ENCODE results near the gene SSC5D.
"Not testable (repeated sequence)": the region's sequence is repeated elsewhere in the genome, so short reads cannot be mapped to it uniquely, and the experiment has no call there.

SSC5D gene

DNA sequence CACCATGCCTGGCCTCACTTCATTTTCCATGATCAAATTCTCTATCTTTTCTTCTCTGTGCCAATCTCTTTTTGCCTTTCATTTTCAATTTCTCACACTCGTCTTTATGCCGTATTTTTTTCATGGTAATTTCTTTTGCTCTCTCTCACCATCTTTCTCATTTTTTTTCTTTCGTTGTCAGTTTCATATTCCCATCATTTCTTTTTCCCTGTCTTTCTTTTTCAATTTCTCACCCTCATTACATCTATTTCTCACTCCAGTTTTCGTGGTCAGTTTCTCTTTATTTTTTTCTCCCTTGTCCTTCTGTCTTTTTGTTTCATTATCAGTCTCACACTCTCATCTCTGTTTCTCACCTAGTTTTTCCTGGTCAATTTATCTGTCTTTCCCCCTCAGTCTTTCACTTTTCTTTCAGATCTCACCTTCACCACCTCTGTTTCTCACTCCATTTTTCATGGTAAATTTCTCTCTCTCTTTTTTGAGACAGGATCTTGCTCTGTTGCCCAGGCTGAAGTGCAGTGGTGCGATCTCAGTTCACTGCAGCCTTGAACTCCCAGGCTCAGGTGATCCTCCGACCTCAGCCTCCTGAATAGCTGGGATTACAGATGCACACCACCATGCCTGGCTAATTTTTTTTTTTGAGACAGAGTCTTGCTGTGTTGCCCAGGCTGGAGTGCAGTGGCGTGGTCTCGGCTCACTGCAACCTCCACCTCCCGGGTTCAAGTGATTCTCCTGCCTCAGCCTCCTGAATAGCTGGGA, 14.1 kb downstream of the SSC5D start:
- in situ Hi-C loops (cut with HindIII; ENCODE audit: low sequenced_read_pairs), result no loop called here

DNA sequence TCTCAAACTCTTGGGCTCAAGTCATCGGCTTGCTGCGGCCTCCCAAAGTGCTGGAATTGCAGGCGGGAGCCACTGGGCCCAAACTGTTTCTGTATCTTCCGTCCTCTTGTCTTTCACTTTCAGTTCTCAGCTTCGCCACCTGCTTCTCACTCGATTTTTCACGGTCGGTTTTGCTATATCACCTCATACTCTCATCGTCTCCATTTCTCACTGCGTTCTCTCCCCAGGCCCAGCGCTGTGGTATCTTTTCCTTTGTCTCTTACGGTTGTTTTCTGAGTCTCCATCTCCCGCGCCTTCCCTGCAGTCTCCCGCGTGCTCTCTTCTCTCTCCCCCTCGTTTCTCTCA, 14.9 kb downstream of the SSC5D start:
- in situ Hi-C loops (cut with HindIII; ENCODE audit: low sequenced_read_pairs), result no loop called here

DNA sequence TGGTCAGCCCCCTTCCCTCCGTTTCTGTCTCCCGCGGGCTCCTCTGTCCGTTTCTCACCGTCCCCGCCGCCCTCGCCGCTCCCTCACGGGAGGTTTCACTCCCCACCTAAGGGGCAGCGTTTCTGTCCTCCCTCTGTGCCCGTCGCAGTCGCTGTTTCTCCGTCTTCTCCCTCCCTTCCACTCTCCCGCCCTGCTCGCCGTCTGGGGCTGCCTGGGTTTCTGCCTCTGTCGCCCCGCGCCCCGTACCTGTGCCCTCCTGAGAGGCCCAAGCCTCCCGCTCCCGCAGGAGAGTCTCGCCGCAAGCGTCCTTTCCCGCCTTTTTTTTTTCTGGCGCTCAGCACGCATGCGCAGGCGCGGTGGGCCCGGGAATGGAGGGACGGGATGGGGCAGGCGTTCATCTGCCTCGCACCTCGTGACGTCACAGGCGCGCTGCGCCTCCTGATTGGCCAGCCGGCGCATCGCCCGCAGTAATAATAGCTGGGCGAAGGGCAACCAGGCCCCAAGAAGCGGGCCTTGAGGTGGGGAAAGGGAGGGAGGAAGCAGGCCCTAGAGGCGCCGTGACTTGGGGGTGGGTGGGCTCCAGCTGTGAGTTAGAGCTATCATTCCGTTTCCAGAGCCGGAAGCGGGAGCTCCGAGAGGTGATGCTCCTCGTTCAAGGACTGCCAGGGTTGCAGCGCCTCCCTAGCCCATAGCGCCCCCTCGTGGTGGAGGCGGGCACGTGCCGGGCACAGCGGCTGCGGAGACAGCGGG, 15.4 kb downstream of the SSC5D start:
- in situ Hi-C loops (cut with HindIII; ENCODE audit: low sequenced_read_pairs), result no loop called here

DNA sequence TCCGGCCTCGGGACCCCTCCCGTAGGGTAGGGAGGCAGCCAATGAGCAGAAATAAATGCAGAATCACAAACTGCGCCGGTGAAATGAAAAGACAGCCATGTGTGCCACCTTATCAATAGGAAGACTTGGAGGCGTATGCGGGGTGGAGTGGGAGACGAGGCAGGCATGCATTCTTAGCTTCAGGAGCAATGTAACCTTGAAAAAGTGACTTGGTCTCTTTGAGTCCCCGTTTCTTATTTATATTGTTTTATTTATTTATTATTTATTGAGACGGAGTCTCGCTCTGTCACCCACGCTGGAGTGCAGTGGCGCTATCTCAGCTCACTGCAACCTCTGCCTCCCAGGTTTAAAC, 16.0 kb downstream of the SSC5D start:
- in situ Hi-C loops (cut with HindIII; ENCODE audit: low sequenced_read_pairs), result no loop called here

DNA sequence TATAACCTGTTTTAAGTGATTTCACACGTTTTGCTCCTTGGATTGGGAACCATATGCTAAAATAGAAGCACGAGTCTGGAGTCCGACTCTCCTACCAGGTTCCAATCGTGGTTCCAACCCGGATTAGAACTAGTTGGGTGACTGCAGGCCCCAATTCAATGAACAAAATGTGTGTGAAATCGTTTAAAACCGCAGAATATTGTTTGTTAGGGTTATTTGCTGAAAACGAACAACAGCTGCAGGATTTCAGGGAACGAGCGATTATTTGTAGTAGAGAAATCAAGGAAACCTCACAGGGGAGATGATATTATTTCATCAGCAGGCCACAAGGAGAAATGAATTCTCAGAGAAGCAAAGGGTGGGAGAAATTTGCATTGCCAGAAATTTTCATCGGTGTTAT, 16.7 kb downstream of the SSC5D start:
- in situ Hi-C loops (cut with HindIII; ENCODE audit: low sequenced_read_pairs), result no loop called here

DNA sequence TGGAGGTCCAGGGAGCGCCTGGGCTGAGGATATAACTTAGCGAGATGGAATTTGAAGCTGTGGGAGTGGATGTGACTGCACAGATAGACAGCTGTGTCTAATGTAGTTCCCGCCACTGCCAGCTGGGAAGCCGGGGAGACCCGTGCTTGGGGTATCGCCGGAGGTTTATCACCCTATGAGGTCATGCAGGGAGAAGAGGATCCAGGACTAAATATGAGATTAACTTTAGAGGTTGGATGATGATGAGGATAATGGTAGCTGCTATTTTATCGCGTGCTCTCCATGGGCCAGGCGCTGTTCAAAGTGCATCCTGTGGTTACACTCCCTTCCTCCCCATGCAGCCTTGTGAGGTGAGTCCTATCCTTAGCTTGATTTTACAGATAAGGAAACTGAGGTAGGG, 19.9 kb downstream of the SSC5D start:
- in situ Hi-C loops (cut with HindIII; ENCODE audit: low sequenced_read_pairs), result no loop called here

DNA sequence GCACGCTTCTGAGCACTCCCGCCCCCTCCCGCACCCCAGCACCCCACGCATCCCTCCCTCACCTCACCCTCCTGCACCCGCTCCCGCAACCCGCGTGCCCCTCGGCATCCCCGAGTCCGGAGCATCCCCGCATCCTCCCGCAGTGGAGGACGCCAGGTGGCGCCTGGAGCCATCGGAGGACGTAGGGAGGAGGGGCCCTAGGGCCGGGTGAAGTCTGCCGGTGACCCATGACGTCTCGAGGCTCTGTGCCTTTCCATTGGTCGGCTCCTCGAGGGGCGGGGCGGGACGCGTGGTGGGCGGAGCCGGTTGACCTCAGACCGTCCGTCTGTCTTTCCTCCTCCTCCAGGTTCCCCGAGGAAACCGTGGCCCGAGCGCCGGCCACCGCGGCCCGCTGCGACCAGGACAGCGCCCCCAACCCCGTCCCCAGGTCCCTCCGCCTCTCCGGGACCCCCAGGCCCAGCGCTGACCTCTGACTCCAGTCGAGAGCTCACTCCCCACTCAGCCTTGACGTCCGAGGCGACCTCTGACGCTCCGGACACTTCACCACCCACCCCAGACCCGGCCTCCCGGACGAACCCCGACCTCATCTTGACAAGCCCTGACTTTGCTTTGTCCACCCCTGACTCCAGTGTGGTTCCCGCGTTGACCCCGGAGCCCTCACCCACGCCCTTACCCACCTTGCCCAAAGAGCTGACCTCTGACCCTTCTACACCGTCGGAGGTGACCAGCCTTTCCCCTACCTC, 28.8 kb downstream of the SSC5D start:
- in situ Hi-C loops (cut with HindIII; ENCODE audit: low sequenced_read_pairs), result no loop called here

DNA sequence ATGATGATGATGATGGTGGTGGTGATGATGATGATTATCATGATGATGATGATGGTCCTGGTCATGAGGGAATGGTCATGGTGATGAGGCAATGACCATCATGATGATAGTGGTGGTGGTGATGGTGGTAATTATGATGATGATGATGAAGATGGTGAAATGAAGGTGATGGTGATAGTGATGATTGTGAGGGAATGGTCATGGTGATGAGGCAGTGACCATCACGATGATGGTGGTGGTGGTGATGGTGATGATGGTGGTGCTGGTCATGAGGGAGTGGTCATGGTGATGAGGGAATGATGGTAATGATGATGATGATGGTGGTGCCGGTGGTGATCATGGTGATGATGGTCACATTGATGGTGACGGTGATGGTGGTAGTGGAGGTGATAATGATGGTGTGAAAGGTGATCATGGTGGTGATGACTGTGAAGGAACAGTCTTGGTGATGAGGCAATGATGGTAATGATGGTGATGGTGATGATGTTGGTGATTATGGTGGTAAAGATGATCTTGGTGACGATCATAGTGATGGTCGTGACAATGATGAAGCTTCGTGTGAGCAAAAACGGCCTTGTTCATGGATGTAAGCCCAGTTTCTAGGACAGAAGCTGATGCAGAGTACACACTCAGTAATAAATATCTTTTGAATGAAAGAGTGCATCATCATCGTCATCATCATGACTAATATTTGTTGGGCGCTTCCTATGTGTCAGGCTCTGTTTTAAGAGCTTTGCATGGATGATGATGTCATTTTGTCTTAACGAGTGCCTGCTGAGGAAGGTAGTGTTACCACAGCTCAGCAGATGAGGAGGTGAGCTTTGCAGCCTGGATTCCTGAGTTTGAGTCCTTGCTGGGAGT, 31.4 kb downstream of the SSC5D start:
- in situ Hi-C loops (cut with HindIII; ENCODE audit: low sequenced_read_pairs), result no loop called here

DNA sequence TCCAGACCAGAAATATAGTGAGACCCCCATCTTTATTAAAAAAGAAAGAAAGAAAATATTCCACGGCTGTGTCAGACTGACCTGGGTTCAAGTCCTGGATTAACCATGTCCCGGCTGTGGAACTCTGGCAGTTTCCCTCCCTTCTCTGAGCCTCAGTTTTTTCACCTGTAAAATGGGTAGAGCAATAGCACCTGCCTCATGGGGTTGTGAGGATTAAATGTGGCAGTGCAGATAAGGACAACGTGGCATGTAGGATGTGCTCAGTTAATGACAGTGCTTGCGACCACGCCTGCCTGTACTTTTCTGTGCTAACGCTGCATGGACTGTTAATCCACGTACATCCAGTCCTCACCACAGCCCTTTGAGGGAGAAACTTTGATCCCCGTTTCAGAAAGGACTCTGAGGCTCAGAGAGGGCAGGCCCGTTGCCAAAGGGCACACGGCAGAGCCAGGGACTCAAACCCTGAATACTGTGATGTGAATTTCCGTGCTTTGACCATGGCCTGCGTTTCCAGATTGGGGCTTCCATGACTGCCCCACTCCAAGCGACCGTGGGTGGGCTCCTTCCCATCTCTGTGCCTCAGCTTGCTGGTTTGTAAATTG, 32.6 kb downstream of the SSC5D start:
- in situ Hi-C loops (cut with HindIII; ENCODE audit: low sequenced_read_pairs), result no loop called here

DNA sequence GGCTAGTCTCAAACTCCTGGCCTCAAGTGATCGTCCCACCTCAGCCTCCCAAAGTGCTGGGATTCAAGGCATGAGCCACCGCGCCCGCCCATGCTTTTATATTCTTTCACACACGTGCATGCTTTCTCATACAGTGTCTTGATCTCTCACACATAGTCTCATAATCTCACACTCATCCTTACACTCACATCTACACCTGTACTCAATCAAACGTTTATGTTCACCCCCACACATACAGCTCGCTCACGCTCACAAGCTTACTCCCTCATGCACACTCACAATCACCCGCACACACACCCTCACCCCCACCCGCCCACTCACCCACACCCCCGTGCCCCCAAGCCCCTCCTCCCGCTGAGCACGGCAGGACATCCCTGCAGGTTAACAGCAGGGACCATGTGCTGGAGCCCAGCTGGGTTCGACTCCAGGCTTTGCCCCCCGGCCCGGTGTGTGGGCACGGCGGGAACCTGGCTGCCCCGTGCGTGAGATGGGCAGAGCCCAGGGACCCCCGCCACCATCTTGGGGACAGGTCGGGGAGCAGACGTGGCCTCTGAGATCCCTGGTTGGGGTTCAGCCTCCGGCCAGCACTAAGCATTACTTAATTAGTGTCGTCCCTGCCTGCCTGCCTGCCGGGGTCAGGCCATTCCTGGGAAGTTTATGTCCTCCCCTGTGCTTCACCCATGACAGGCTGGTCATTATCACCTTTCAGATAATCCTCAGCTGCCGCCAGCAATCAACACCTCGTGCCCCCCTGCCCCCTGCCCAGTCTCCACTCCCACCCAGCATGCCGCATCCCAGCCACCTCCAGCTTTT, 37.3 kb downstream of the SSC5D start:
- in situ Hi-C loops (cut with HindIII; ENCODE audit: low sequenced_read_pairs), result loop anchor here (5.0 kb wide), 1 partner anchor 97 kb away; the partner anchor contains the start of gene ZNF784

DNA sequence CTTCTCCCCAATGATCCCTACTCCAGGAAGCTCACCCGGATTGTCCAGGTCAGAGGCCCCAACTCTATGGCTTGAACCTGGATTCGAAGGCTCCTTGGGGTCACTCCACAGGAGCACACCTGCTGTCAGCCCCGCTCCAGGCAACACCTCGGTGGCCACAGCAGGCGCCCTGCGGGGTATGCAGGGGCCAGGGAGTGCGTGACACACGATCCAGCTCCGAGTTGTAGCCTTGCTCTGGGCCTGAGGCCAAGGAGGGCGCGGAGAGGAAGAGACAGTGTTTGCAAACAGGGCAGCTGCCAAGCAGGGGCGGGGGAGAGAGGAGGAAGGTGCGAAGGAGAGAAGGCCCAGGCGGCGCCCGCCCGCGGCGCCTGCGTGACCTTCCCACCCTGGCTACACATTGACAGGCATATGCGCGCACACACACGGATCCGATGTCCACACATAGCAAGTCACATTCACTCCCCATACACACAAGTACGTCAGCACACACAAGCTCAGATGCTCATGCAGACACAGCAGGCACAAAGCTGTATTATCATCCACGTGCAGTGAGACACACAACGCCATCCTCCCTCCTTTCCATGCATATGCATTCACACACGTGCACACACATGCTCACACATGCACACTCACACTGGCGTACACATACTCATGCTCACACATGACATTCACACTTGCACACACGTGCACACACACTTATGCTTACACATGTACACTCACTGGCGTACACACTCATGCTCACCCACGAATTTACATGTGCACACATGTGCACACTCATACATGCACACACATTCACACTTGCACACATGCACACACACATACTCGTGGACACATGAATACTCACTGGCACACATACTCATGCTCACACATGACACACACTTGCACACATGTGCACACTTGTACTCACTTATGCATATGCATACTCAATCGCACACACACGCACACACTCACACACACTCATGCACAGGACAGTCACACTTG, 38.3 kb downstream of the SSC5D start:
- in situ Hi-C loops (cut with HindIII; ENCODE audit: low sequenced_read_pairs), result loop anchor here (5.0 kb wide), 1 partner anchor 96 kb away; the partner anchor contains the start of gene ZNF784

DNA sequence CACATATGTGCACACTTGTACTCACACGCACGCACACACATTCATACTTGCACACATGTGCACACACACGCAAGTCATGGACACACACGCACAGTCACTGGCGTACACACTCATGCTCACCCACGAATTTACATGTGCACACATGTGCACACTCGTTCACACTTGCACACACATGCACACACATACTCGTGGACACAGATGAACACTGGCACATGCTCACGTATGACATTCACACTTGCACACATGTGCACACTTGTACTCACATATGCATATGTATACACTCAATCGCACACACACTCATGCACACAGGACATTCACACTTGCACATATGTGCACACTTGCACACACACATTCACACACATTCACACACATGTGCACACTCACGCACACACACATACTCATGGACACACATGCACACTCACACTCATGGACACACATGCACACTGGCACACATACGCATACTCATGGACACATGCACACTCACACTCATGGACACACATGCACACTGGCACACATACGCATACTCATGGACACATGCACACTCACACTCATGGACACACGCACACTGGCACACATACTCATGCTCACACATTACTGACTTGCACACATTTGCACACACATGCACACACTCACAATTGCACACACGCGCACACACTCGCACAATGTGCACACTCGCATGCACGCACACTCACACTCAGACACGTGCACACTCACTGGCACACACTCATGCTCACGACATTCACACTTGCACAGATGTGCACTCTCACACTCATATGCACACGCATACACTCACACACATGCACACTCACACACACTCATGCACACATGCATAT, 39.2 kb downstream of the SSC5D start:
- in situ Hi-C loops (cut with HindIII; ENCODE audit: low sequenced_read_pairs), result loop anchor here (5.0 kb wide), 1 partner anchor 95 kb away; the partner anchor contains the start of gene ZNF784

DNA sequence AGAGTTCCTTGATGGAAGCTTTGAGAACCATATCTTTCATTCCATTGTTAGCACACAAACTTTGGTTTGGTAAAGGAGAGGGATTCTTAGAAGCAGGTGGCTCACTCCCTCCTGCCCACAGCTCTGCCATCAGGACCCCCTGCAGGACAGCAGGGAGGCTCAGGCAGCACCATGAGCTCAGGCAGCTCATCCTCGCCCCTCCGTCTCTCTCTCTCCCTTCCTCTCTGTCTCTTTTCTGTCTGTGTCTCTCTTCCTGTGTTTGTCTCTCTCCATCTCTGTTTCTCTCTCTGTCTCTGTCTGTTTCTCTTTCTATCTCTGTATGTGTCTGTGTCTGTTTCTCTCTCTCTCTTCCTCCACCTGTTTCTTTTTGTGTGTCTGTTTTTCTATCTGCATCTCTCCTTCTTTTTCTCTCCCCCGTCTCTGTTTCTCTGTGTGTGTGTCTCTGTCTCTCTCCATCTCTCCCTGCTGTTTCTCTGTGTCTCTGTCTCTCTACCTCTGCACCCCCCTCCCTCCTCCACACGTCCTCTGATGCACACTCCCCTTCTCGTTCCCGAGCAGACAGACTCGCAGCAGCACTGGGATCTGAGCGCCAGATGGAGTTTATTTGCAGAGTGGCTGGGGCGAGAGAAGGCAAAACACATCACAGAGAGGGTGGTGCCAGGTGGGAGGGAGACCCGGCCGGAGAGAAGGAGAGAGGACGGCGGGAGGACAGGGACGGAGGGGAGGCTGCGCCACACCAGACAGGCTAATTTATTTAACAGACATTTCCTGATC, 40.0 kb downstream of the SSC5D start:
- in situ Hi-C loops (cut with HindIII; ENCODE audit: low sequenced_read_pairs), result loop anchor here (5.0 kb wide), 1 partner anchor 94 kb away; the partner anchor contains the start of gene ZNF784

DNA sequence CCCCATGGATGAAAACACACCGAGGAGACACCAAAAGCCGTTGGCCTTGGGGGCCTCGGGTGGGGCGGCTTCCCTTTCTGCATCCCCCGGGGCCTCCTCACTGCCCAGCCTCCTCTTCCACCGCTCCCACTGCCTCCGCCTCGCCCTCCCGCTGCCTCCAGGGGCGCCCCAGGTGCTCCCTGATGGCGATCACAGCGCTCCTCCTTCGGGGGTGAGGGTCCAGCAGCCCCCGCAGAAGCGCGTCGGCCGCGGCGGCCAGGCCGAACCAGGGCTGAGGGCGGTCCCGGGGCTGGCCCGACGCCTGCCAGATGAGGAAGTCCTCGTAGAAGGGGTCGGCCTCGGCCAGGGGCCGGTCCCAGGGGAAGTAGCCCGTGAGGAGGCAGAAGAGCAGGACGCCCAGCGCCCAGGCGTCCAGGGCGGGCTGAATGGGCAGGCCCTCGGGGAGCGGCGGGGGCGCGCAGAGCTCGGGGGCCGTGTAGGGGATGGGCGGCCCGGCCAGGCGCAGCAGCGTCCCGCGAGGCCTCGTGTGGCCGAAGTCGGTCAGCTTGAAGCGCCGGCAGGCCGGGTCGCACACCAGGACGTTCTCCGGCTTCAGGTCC, 41.5 kb downstream of the SSC5D start:
- in situ Hi-C loops (cut with HindIII; ENCODE audit: low sequenced_read_pairs), result loop anchor here (5.0 kb wide), 1 partner anchor 93 kb away; the partner anchor contains the start of gene ZNF784

DNA sequence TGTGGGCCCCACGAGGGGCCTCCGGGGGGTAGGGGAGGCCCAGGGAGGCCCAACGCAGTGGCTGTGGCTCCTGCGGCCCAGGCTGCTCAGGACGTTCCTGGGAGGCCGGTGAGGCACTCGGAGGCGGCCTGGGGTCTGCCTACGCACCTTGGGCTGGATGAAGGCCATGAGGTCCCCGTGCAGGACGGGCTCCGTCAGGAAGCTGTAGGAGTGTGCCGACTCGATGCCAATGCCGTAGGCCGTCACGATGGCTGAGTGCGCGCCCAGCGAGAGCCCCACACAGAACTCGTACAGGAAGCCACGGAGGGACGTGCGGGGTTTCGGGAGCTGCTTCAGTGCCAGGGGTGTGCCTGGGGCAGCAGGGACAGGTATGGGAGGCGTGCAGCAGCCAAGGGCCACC, 42.8 kb downstream of the SSC5D start:
- in situ Hi-C loops (cut with HindIII; ENCODE audit: low sequenced_read_pairs), result no loop called here

DNA sequence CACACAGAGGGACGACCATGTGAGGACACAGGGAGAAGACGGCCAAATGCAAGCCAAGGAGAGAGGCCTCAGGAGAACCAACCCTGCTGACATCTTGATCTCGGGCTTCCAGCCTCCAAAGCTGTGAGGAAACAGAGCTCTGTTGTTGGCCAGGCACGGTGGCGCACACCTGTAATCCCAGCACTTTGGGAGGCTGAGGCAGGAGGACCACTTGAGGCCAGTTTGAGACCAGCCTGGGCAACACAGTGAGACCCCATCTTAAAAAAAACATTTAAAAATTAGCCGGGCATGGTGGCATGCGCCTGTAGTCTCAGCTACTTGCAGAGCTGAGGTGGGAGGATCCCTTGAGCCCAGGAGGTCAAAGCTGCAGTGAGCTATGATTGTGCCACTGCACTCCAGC, 46.0 kb downstream of the SSC5D start:
- in situ Hi-C loops (cut with HindIII; ENCODE audit: low sequenced_read_pairs), result not testable (repeated sequence)

Measured in DLD1 (cell line).